ENCODE data around the gene FBP2.

DNA sequence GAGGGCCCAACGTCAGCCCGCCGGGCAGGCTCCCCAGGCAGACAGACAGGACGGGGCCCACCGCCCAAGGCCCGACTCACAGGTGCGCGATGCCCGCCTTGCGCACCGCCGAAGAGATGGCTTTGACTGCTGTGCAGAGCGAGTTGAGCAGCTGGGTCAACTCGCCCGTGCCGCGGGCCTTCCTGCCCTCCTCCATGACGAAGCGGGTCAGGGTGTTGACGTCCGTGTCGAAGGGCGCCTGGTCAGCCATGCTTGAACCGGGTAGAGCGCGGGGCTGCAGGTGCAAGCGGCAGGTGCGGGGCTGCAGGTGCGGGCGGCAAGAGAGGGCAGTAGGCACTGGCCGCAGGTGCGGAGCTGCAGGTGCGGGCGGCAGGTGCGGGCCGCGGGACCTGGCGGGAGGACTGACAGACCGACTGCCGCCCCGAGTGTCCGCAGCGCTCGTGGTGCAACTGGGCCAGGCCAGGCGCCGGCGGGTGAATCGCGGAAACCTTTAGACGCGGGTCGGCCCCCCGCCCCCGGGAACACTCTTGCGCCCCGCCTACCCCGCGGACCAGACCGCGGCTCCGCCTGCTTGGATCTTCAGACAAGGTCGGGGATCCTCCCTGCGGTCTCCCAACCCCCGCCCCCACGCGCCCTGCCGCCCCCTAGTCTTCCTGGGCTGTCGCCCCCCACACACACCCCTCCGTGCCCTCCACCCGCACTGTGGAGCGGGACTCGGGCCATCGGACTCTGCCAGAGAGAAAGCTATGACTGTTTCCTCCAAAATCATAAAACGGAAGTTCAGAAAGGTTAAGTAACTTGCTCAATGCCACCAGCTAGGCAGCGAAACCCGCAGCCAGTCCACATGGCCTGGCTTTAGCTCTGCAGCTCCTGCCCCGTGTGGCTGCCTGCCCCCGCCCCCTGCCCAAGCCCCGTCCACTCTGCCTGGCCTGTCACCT lies 45.7 kb upstream of the FBP2 start, which contains the start of gene FBP1:
- TF ChIP-seq, protein P1, sequence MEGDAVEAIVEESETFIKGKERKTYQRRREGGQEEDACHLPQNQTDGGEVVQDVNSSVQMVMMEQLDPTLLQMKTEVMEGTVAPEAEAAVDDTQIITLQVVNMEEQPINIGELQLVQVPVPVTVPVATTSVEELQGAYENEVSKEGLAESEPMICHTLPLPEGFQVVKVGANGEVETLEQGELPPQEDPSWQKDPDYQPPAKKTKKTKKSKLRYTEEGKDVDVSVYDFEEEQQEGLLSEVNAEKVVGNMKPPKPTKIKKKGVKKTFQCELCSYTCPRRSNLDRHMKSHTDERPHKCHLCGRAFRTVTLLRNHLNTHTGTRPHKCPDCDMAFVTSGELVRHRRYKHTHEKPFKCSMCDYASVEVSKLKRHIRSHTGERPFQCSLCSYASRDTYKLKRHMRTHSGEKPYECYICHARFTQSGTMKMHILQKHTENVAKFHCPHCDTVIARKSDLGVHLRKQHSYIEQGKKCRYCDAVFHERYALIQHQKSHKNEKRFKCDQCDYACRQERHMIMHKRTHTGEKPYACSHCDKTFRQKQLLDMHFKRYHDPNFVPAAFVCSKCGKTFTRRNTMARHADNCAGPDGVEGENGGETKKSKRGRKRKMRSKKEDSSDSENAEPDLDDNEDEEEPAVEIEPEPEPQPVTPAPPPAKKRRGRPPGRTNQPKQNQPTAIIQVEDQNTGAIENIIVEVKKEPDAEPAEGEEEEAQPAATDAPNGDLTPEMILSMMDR (IDR thresholded peaks at IDR 0.05) = no peak
- TF ChIP-seq POLR2A (IDR thresholded peaks at IDR 0.05) = peak in 1 of 2 donors; percentile 7

All from adrenal gland (tissue), 5 donors.